ENCODE results near the gene NOS1.
A peak's percentile ranks its signal among the peaks of the same experiment; 100 is the strongest.
"Not testable (repeated sequence)": the region's sequence is repeated elsewhere in the genome, so short reads cannot be mapped to it uniquely, and the experiment has no call there.

NOS1 gene

DNA sequence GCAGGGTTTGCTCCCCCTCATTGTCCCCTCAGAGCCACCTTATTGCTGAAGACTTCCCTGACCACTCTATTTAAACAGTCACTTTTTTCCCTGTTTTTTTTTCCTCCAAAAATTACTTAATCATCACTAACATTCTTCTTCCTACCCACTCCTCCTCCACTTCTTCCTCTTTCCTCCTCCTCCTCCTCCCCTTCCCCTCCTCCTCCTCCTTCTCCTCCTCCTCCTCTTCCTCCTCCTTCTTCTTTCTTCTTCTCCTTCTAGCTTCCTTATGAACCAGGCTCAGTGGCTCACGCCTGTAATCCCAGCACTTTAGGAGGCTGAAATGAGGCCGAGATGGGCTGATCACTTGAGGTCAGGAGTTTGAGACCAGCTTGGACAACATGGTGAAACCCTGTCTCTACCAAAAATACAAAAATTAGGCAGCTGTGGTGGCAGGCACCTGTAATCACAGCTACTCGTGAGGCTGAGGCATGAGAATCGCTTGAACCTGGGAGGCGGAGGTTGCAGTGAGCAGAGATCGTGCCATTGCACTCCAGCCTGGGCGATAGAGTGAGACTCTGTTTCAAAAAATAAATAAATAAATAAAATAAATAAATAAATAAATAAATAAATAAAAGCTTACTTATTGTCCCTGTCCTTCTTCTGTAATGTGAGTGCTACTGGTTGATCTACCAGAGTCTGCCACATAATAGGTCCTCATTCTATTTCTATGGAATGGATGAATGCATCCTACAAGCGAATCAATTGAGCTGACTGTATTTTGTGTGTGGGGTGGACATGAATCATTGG lies 161.3 kb downstream of the NOS1 start:
- DNase-seq, result not testable (repeated sequence)

- DNase-seq, result not testable (repeated sequence)
Observed at GRCh38 chr12:117196334-117196733, 165.1 kb downstream of the NOS1 start.

DNA sequence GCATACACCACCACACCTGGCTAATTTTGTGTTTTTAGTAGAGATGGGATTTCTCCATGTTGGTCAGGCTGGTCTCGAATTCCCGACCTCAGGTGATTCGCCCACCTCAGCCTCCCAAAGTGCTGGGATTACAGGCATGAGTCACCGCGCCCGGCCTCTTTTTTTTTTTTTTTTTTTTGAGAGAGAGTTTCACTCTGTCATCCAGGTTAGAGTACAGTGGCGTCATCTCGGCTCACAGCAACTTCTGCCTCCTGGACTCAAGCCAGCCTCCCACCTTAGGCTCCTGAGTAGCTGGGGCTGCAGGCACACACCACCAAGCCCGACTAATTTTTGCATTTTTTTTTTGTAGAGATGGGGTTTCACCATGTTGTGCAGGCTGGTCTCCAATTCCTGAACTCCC lies 166.4 kb downstream of the NOS1 start:
- DNase-seq, result not testable (repeated sequence)

- DNase-seq, result no peak
Observed at GRCh38 chr12:117193903-117194302, 167.5 kb downstream of the NOS1 start.

DNA sequence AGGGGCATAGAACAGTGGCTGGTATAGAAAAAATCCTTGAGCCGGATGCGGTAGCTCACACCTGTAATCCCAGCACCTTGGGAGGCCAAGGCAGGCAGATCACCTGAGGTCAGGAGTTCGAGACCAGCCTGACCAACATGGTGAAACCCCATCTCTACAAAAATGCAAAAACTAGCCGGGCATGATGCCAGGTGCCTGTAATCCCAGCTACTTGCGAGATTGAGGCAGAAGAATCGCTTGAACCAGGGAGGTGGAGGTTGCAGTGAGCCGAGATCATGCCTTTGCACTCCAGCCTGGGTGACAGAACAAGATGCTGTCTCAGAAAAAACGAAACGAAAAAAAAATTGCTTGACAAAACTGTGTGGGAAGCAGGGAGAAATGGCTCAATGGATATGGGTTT lies 168.8 kb downstream of the NOS1 start:
- DNase-seq, result not testable (repeated sequence)

DNA sequence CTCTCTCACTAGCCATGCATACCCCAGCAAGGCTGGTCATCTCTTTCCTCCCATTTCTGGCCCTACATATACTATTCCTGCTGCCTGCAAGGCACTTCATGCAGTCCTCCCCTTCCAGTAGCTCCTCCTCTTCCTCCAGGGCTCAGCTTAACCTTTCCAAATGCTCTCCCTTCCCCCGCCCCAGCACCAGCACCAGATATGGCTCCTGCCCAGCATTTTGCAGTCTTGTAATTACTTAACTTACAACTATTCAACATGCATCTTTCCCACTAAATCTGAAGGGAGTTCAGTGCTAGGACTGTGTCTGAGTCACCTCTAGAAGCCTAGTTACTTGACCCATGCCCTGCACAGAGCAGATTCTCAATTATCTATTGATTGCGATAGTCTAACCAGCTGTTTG lies 169.4 kb downstream of the NOS1 start:
- no peak for DNase-seq

DNA sequence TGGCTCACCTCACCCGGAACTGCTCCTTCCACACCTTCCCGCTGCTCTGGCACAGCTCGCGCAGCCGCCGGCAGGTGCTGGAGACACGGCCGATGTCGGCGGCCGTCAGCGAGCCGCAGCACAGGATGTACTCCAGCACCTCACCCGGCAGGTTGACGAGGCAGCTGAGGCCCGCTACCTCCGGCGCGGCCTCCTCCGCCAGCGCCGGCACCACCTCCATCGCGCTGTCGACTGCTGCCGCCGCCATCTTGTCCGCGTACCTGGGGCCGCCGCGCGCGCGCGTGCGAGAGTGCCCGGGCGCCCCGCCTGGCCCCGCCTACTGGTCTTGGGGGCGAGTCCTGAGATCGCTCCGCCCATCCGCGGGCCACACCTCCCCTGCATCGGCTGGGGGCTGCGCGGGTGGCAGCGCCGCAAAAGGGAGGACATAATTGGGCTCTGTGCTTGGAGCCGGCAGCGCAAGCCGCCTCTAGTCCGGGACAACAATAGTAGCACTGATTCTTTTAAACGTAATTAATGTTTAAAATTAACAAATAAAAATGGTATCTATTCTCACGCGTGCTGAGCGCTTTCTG lies 171.1 kb downstream of the NOS1 start, which contains the start of gene FBXO21:
Gene FBXO21, minus strand, starts transcription at position 261 of the 572 bp plus-strand sequence. Its CDS starts 14 bp downstream, at position 247.
- DNase-seq, result peak; percentile 93

DNA sequence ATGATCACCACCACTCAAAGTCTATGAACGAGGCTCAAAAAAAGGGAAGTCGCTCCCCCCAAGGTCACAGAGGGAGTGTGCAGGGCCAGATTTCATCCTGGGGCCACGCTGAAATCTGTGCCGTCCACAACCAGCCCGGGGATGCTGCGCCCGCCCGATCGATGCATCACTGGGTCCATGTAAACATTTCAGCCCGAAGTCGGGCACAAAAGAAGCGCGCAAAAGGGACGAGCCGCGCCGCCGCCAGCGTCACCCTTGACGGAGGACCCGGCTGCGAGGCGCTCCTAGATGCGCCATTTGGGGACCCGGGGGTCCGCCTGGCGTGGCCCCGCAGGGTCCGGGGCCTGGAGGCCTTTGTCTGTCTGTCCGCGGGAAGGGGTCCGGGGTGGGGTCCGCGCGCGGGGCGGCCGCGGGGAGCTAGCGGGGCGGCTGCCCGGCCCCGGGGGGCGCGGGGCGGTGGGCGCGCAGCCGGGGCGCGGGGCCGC lies 171.7 kb downstream of the NOS1 start:
- DNase-seq, result peak; percentile 46

DNA sequence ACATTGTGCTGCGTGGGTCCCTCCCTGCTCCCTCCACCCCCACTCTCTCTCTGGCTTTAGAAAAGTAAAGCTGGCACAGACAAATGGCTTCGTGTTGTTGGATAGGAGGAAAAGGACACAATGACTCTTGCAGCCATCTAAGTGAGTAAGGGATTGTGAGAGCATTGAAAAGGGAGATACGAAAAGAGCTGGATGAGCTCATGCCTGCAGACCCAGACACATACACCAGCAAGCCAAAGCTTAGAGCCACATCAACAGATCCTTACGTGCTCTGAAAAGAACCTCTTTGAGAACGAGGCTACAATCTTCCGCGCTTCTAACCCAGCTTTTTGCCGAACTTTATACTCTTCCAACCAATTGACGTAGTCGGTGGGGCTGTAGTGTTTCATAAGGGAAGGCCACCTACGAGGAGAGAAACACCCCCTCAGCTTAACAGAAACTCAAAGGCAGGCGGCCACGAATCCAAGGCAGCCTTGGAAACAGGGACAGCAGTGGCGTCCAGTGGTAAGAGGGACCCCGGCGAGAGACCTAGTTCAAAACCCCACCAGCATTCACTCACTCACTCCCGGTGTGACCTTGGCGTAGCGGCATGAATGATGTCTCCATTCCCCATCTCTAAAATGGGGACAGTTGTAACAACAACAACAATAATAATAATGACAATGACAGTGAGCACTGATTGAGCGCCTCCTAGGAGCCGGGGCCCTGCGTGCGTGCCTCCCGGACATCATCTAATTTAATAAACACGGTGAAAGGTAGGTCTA lies 172.3 kb downstream of the NOS1 start:
- DNase-seq, result peak; percentile 46

- DNase-seq, result no peak
Observed at GRCh38 chr12:117188121-117188665, 173.2 kb downstream of the NOS1 start.

DNA sequence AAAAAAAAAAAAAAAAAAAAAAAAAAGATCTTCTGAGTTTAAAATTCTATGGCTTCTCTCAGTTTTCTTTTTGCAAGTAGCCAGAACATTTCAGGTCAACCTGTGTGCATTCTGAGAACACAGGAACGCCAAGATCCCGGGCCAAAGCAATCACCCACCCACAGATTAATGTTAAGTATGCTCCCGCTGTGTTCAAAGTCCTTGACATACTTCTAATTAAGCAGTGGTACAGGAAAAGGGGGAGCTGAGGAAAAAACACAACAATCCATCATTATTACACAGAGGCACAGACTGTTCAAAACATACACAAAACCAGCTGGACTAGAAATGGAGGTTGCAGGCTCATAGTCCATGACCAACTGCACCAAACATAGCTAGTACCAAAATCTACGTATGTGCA lies 174.0 kb downstream of the NOS1 start:
- DNase-seq, result no peak

DNA sequence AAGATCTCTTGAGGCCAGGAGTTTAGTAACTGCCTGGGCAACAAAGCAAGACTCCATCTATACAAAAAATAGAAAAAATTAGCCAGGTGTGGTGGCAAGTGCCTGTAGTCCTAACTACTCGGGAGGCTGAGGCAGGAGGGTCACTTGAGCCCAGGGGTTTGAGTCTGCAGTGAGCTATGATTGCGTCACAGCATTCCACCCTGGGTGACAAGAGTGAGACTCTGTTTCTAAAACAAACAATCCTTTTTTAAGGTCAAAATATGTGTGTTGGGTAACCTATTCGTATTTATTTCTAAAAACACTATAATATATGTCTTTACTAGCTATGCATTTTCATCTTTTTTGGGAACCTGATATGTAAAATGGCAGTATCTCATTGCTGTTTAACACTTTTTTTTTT lies 178.6 kb downstream of the NOS1 start:
- DNase-seq, result no peak

DNA sequence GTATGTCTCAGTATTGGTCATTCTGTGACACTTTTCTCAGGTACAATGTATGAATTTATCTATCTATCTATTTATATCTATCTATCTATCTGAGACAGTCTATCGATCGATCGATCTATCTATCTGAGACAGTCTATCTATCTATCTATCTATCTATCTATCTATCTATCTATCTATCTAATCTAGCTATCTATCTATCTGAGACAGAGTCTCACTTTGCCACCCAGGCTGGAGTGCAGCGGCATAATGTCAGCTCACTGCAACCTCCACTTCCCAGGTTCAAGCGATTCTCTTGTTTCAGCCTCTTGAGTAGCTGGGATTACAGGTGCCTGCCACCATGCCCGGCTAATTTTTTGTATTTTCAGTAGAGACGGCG lies 180.0 kb downstream of the NOS1 start:
- not testable (repeated sequence) for DNase-seq

GRCh38 chr12:117180758-117181467 lies 180.5 kb downstream of the NOS1 start:
- DNase-seq, result no peak

GRCh38 chr12:117178745-117179144 lies 182.7 kb downstream of the NOS1 start:
- DNase-seq, result no peak

DNA sequence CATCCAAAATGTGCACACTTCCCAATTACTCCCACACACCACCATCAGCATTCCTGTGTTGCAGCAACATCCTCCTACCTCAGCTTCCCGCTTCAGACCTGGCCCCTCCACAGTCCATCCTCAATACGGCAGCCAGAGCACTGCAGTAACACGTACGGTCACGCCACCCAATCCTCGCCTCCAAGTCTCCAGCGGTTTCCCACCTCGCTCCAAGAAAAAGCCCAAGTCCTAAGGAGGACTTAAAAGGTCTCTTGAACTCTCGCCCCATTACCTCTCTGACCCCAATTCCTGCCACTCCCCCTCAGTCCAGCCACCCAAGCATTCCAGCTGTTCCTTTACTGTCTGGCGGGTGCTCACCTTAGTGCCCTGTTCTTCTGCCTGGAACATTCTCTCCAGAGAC lies 183.1 kb downstream of the NOS1 start:
- no peak for DNase-seq

DNA sequence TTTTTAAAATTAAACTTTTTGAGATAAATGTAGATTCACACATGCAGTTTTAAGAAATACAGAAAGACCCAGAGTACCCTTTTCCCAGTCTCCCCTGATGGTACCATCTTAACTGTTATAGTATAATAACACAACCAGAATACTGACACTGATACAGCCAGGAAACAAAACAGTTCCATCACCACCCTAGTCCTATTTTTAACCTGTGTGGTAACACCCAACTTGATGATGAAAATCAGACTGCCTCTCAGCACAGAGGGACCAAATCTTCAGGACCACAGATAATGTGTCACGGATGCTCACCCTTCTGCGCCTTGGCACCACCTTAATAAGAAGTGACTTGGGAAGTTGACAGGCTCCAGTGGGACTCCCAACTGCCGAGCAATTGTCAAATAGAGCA lies 189.3 kb downstream of the NOS1 start:
- no peak for DNase-seq

- no peak for DNase-seq
Observed at GRCh38 chr12:117171499-117172162, 189.8 kb downstream of the NOS1 start.

DNA sequence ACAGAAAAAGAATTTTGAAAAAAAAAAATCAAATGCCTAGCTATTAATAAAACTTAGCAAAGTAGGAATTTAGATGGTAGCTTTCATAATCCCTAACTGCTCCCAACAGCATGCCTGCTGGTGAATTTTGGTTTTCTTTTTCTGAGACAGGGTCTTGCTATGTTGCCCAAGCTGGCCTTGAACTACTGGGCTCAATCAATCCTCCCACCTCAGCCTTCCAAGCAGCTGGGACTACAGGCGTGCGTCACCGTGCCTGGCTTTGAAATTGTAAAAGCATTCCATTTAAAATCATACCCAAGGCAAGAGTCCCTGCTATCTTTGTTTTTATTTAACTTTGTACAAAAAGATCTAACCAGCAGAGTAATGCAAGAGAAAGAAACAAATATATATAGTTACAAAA lies 191.9 kb downstream of the NOS1 start:
- no peak for DNase-seq

- no peak for DNase-seq
Observed at GRCh38 chr12:117168976-117169375, 192.4 kb downstream of the NOS1 start.

- DNase-seq, result no peak
Observed at GRCh38 chr12:117167769-117168168, 193.7 kb downstream of the NOS1 start.

- no peak for DNase-seq
Observed at GRCh38 chr12:117166107-117166506, 195.3 kb downstream of the NOS1 start.

All from femur (tissue), 1 donor.